HG02798 (cell line): ENCODE measurements around the gene GTF2F1.
"Not testable (repeated sequence)": the region's sequence is repeated elsewhere in the genome, so short reads cannot be mapped to it uniquely, and the experiment has no call there.

Experiments used
- ATAC-seq: cut with Tn5 transposase; IDR thresholded peaks from one replicate; pipeline ENCODE4 v1.9.1; 2021; ENCODE audit warnings: mild to moderate bottlenecking; ENCODE audit not compliant: unreplicated experiment, poor library complexity

GTF2F1 gene

GRCh38 chr19:6417713-6418561 lies 25.0 kb upstream of the GTF2F1 start:
- no peak for ATAC-seq

GRCh38 chr19:6416658-6417405 lies 23.9 kb upstream of the GTF2F1 start:
- ATAC-seq: no peak

DNA sequence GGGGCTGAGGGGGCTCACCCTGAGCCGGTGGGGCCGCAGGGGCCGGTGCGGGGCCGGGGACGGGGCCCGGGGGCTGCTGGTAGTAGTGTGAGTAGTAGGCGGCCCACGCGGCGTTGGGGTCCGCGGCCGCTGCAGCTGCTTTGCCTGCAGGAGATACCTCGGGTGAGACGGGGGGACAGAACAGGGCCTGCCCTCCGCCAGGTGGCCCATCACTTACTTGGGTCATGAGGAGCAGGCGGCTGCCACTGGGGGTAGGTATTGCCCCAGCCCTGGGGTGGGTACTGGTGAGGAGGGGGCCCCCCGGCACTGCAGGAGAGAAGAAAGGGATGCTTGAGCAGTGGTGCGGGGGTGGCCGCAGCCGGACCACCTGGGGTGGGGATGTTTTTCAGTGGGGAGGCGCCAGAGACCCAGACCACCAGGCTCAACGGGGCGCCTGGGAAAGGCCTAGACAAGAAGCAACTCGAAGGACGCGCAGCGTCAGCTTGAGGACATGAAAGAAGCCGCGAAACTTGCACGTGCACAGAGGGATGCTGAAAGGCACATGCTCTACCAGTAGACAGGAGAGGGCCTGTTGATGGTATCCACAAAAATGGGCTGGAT lies 22.7 kb upstream of the GTF2F1 start:
- ATAC-seq: no peak

GRCh38 chr19:6414793-6415590 lies 22.0 kb upstream of the GTF2F1 start:
- no peak for ATAC-seq

GRCh38 chr19:6413721-6414643 lies 21.0 kb upstream of the GTF2F1 start:
- no peak for ATAC-seq

DNA sequence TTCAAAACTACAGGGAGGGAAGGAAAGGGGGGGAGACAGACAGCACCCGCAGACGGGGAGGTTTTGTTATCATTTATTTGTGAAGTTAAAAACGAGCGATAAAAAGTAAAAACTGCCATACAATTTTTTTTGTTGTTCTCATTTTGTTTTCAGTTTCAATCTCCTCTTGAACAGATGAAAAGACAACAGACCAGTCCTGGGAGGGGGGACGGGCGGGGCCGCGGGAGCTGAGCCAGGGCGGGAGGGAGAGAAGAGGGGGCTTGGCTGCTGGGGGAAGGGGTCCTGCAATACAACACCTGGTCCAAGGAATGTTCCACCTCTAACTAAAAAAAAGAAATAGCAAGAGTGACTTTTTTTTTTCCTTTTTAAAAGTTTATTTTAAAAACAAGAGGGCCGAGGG lies 20.3 kb upstream of the GTF2F1 start:
- ATAC-seq: no peak

GRCh38 chr19:6412447-6413091 lies 19.6 kb upstream of the GTF2F1 start:
- no peak for ATAC-seq

GRCh38 chr19:6412061-6412446 lies 19.1 kb upstream of the GTF2F1 start:
- ATAC-seq: no peak

- ATAC-seq: no peak
These were observed 16.4 kb upstream of the GTF2F1 start for GRCh38 chr19:6409346-6409745.

DNA sequence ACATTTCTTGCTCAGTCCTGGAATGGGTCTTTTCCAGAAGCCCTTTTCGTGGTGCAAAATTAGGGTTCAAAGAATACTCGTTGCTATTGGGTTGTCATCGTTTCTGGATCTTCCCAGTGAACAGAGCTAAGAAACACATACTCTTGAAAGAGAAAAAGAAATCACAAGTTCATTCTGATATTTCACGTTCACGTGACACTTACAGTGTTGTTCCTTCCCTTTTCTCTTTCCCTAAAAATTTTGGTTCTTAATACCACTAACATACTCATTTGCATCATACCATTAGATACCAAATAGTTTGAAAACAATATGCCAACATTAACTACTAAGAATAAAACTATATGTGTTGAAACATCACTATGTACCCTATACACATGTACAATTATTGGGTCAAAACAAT lies 13.4 kb upstream of the GTF2F1 start:
- no peak for ATAC-seq

DNA sequence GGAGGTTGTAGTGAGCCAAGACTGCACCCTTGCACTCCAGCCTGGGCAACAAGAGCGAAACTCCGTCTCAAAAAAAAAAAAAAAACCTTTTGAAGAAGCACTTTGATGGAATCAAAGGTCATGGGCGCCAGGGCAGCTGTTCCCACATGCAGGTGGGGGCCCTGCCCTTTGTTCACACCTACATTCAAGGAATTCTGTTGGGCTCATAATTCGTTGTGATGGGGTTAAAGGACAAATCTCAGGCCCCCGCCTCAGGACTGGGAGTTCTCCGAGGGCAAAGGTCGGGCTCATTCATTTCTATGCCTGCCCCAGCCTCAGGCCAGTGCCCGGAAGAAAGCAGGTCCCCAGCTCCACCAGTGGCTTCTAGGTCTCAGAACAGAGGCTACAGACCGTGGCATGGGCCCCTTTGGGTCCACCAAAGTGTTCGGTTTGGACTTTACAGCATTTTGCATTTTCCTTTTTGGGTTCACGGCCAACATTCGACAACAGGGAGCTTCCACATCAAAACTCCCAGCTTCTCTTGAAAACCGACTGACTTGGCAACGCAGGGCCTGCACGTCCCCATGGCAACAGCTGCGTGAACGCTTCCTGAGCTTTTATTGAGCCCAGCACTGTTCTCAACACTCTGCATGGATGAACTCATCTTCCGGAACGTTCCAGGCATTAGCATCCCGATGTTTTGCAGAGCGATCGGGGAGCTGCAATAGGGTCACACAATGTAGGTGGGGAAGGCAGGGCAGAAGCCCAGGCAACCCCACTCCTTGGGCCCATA lies 10.1 kb upstream of the GTF2F1 start:
- no peak for ATAC-seq

GRCh38 chr19:6402058-6402457 lies 9.1 kb upstream of the GTF2F1 start:
- ATAC-seq: no peak

DNA sequence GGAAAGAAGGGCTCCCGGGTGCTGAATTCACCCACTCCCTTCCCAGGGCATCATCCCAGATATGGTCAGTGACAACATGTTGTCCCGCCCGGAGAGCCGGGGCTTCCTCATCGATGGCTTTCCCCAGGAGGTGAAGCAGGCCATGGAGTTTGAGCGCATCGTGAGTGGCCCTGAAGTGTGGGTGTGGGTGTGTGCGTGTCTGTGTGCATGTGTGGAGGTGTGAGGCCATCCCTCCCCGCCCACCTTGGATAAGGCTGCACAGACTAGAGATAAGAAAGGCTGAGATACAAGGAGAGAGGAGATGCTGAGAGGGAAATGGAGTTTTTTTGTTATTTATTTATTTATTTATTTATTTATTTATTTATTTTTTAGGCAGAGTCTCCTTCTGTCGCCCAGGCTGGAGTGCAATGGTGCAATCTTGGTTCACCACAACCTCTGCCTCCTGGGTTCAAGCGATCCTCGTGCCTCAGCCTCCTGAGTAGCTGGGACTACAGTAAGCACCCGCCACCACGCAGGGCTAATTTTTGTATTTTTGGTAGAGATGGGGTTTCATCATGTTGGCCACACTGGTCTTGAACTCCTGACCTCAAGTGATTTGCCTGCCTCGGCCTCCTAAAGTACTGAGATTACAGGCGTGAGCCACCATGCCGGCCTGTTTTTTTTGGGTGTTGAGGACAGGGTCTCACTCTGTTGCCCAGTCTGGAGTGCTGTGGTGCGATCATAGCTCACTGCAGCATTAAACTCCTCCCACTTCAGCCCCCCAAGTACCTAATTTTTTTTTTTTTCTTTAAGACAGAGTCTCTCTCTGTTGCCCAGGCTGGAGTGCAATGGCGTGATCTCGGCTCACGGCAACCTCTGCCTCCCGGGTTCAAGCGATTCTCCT lies 7.3 kb upstream of the GTF2F1 start:
- not testable (repeated sequence) for ATAC-seq

DNA sequence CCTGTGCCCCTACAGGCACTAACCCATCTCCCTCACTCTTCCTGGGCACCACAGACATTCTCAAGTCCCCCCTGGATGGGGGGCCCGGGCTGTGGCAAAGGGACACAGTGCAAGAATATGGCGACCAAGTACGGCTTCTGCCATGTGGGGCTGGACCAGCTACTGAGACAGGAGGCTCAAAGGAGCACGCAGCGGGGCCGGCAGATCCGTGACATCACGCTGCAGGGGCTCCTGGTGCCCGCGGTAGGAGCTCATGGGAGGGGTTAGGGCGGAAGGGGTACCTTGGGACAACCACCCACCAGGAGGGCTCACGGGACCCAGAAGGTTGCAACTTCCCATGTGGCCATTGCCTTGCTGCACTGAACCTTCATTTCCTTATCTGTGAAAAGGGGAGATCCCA lies 3.3 kb upstream of the GTF2F1 start:
- no peak for ATAC-seq

DNA sequence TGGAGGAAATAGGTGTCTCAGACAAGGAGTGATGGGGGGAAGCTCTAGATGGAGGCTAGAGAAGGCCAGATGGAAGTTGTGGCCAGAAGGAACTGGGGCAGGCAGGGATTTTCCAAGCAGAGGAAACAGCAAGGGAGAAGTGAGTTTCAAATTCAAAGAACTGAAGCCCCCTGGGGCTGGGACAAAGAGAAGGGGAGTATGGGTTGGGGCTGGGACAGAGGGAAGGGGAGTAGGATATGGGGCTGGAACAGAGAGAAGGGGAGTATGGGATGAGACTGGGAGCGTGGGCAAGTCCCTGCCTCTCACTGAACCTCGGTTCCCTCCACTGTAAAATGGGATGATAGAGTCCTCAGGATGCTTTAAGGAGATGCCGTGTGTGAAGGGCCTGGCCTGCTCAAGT lies 1.9 kb upstream of the GTF2F1 start:
- ATAC-seq: no peak

DNA sequence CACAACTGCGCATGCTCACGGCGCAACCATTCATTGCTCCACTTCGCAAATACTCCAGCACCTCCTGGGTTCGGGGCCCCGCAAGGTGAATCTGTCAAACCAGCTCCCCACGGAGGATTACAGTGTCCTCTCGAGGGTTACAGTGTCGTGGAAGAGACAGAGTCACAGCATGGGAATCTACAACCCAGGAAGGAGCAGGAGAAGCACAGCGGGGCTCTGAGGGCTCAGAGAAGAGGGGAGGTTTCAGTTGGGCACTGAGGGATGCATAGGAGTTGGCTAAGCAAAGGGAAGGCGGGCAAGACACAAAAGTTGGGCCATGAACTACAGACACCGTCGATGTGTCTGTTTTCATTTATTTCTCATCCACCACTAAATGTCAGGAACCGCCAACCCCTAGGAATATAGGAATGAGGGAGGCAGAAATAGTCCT lies 1.0 kb upstream of the GTF2F1 start:
- ATAC-seq: no peak
